IgD-negative memory B cell (primary cell): ENCODE measurements around the gene MCEE. TPM values are rescaled to one million over a fixed set of nuclear protein-coding genes. Genes with fewer than 3 reads are reported as not detected.

Experiments used
- H3K27ac Mint-ChIP-seq, 3 donors: one replicate each; pipeline ENCODE4 v1.8.0; 2020 to 2022; ENCODE audit warnings: mild to moderate bottlenecking in 3 of 3, mixed read lengths in 3 of 3, moderate library complexity in 1 of 3
- H3K27me3 Mint-ChIP-seq: one replicate; pipeline ENCODE4 v1.8.0; 2021; ENCODE audit warnings: mixed read lengths
- H3K36me3 Mint-ChIP-seq: one replicate; pipeline ENCODE4 v1.8.0; 2020; ENCODE audit warnings: mild to moderate bottlenecking, mixed read lengths
- H3K4me1 Mint-ChIP-seq, 3 donors: one replicate each; pipeline ENCODE4 v1.8.0; 2020 to 2022; ENCODE audit warnings: mixed read lengths in 3 of 3, mild to moderate bottlenecking in 1 of 3
- H3K4me3 Mint-ChIP-seq, 4 donors: one replicate each; pipeline ENCODE4 v1.8.0; 2020 to 2022; ENCODE audit warnings: mild to moderate bottlenecking in 4 of 4, mixed read lengths in 4 of 4, moderate library complexity in 3 of 4
- H3K9me3 Mint-ChIP-seq, 3 donors: one replicate each; pipeline ENCODE4 v1.8.0; 2020 to 2021; ENCODE audit warnings: mixed read lengths in 3 of 3, mild to moderate bottlenecking in 1 of 3
- polyA plus RNA-seq: library from polyadenylated mRNA; unstranded; fragments of 300-500 nt; fragmentation: Illumina TruSeq; gene quantifications from one replicate; pipeline ENCODE4 v1.2.3, GENCODE V29; 2021

The MCEE gene
- polyA plus RNA-seq, 1 donor from 2014 or later: 25.9 TPM

- Mint-ChIP-seq H3K9me3 (no peaks in the 10 kb centered on the region), H3K4me1 (peaks cover 16 to 26% (median 20%) of the 10 kb centered on the region in 3 donors), H3K36me3 (peaks cover 5% of the 10 kb centered on the region), H3K27me3 (no peaks in the 10 kb centered on the region), H3K4me3 (no peak overlapping the region), H3K27ac (no peak overlapping the region)
These were observed 69.2 kb downstream of the MCEE start for GRCh38 chr2:71060871-71061270.

GRCh38 chr2:71060211-71060610, 69.8 kb downstream of the MCEE start:
- Mint-ChIP-seq H3K27ac (no peak overlapping the region), H3K4me3 (no peak overlapping the region), H3K27me3 (no peaks in the 10 kb centered on the region), H3K4me1 (peaks cover 9 to 20% (median 15%) of the 10 kb centered on the region in 3 donors), H3K9me3 (no peaks in the 10 kb centered on the region), H3K36me3 (peaks cover 5% of the 10 kb centered on the region)

Other genes starting within 250 kb of the MCEE start
- gene VAX2, start 229.7 kb downstream of the MCEE start, polyA plus RNA-seq: not detected
- not detected for gene ATP6V1B1, start 194.3 kb downstream of the MCEE start, polyA plus RNA-seq
- not detected for gene ANKRD53, start 151.6 kb downstream of the MCEE start, polyA plus RNA-seq
- gene TEX261, start 135.4 kb downstream of the MCEE start, polyA plus RNA-seq: 24.9 TPM
- gene NAGK, start 61.6 kb downstream of the MCEE start, polyA plus RNA-seq: 121 TPM
- gene MPHOSPH10, start 405 bp upstream of the MCEE start, polyA plus RNA-seq: 25.2 TPM
- gene PAIP2B, start 96.9 kb upstream of the MCEE start, polyA plus RNA-seq: 3.1 TPM
- gene ZNF638, start 201.6 kb upstream of the MCEE start, polyA plus RNA-seq: 60.3 TPM